Activated naive CD8-positive, alpha-beta T cell treated with anti-CD3 and anti-CD28 coated beads, Interleukin-2, amount 50 U/mL, for 24 hours (primary cell): ENCODE measurements around the gene TFAP2A.

Experiments
- ATAC-seq: fragments of 150-1000 bp; cut with Tn5 transposase; one replicate; pipeline ENCODE4 v1.10.0; 2021
- DNase-seq: peaks from one replicate; pipeline ENCODE4 v3.0.0; 2021
- H3K27ac Mint-ChIP-seq: one replicate; pipeline ENCODE4 v1.8.0; 2021; ENCODE audit warnings: mild to moderate bottlenecking, mixed read lengths
- H3K27me3 Mint-ChIP-seq: one replicate; pipeline ENCODE4 v1.8.0; 2021; ENCODE audit warnings: mixed read lengths
- H3K36me3 Mint-ChIP-seq: one replicate; pipeline ENCODE4 v1.8.0; 2021; ENCODE audit warnings: low read depth, mixed read lengths
- H3K4me1 Mint-ChIP-seq: one replicate; pipeline ENCODE4 v1.8.0; 2021; ENCODE audit warnings: mixed read lengths
- H3K4me3 Mint-ChIP-seq: one replicate; pipeline ENCODE4 v1.8.0; 2021; ENCODE audit warnings: mild to moderate bottlenecking, moderate library complexity, mixed read lengths
- H3K9me3 Mint-ChIP-seq: one replicate; pipeline ENCODE4 v1.8.0; 2021; ENCODE audit warnings: mixed read lengths

The TFAP2A gene

DNA sequence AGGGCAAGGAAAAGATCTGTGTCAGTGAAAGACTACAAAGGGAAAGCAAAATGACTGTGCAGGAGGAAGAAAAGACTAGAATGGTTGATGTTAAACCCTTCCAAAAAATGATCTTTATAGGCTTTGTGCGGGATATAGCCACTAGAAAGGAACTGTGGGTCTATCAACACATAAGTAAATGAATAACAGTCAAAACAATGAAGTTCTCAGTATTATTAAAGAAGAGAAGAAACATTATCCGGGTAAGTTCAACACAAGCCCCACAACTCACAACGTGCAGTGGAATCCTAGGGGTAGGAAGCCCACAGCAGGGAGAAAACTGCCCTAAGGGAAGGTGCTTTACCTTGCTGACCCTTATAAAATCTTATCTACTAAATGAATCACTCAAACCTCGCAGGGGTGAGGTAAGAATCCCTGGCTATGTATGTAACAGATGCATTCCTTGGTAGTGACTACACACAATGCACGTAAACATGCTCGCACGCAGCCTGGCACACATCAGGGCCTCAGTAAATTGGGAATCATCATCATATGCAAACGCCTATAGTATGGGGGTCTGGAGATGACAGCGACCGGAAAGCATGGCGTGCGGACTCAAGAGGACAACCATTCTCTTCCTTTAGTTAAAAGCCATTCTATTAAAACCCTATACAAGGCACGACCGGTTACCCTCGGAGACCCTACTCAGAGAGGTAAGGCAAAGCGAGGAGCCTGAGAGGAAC, 11.3 kb downstream of the TFAP2A start:
- peak overlapping the region; percentile 75 for H3K4me3 Mint-ChIP-seq
- ATAC-seq (peak; percentile 6), DNase-seq (no peak)
- peaks cover 10% of the 10 kb centered on the region for H3K36me3 Mint-ChIP-seq
- H3K4me1 Mint-ChIP-seq: peaks cover 16% of the 10 kb centered on the region
- peaks cover 43% of the 10 kb centered on the region for H3K9me3 Mint-ChIP-seq
- peak overlapping the region; percentile 66 for H3K27ac Mint-ChIP-seq
- peaks cover 79% of the 10 kb centered on the region for H3K27me3 Mint-ChIP-seq

DNA sequence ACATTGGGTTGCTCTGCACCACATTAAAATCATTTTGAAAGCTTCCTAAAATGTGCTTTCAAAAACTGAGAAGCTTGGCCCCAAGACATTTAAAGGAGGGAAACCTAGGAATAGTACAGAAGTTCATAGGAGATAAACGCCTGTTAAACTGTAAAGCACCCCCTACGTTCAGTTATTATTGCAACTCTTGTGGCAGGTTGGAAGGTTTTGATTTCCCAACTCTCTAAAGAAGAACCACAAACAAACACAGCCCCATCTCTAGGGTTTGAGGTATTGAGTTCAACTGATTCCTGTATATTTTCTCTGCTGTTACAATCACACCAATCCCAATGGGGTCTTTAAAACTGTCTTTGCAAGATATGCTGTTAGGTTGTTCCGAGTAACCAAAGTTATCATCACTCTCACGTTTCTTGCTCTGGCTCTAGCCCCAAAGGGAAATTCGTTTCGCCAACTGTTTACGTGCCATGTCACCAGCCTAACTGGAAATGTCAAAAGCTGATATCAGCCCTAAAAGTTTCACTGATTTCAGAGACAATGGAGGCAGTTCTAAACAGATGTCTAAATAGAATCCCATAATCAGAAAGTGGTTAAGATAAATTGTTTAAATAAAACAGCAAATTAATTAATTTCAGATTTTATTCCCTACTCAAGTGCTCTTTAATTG, 12.1 kb downstream of the TFAP2A start:
- ATAC-seq (no peak), DNase-seq (no peak)
- H3K27me3 Mint-ChIP-seq: peaks cover 80% of the 10 kb centered on the region
- H3K36me3 Mint-ChIP-seq: peaks cover 10% of the 10 kb centered on the region
- peaks cover 42% of the 10 kb centered on the region for H3K9me3 Mint-ChIP-seq
- H3K4me1 Mint-ChIP-seq: peaks cover 16% of the 10 kb centered on the region
- peak overlapping the region; percentile 75 for H3K4me3 Mint-ChIP-seq
- no peak overlapping the region for H3K27ac Mint-ChIP-seq

DNA sequence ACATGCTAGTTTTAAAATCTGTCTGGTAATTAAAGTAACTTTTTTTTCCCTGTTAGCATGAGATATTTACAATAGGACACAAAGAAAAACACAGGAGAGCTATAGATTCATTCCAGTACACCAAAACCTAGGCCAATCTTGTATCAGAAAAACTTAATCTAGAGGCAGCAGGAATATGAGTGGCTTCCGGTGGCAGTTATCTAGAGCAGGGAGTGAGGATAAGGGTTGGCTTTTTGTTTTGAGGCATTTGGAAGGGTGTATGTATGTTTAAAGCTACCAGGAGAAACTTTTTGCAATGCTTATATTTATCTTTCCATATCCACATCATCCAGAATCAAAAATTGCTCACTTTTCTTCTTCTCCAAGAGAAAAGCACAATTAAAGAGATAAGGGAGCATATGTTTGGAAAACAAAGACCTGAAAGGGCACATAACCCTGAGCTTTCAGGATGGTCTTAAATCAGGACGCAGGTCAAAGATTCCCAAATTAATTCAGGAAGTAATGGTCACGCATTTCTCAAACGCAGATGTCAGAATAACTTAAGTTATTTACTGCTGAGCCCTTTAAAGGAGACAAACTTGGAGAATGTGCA, 13.1 kb downstream of the TFAP2A start:
- Mint-ChIP-seq H3K27me3 (peaks cover 80% of the 10 kb centered on the region), H3K9me3 (peaks cover 38% of the 10 kb centered on the region), H3K27ac (no peak overlapping the region), H3K4me3 (no peak overlapping the region), H3K36me3 (peaks cover 10% of the 10 kb centered on the region), H3K4me1 (peaks cover 16% of the 10 kb centered on the region)
- no peak for DNase-seq
- ATAC-seq: no peak

DNA sequence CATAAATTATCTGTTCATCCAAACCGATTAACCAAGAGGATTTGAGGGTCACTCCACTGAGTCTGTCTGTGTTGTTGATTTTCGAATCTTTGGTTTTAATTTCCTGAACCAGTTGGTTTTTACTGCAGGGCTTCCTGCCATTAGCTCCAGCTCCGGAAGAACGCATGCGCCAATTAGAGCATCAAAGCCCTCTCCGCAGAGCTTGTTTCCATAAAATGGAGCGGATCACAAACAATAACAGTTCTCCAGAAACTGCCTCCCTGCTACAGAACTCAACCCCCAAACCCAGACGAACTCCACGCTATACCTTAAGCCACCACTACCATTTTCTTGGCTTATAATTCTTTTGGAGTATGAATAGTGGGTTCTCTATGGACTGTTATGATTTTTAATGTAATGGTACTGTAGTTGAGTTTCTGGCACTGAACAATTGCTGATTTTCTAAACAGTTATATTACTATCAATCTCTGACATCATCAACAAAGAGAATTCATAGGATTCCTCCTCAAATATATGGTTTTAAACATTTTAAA, 13.8 kb downstream of the TFAP2A start:
- Mint-ChIP-seq H3K27me3 (peaks cover 80% of the 10 kb centered on the region), H3K4me3 (no peak overlapping the region), H3K9me3 (peaks cover 36% of the 10 kb centered on the region), H3K4me1 (peaks cover 16% of the 10 kb centered on the region), H3K36me3 (peaks cover 10% of the 10 kb centered on the region), H3K27ac (no peak overlapping the region)
- ATAC-seq: no peak
- DNase-seq: no peak

DNA sequence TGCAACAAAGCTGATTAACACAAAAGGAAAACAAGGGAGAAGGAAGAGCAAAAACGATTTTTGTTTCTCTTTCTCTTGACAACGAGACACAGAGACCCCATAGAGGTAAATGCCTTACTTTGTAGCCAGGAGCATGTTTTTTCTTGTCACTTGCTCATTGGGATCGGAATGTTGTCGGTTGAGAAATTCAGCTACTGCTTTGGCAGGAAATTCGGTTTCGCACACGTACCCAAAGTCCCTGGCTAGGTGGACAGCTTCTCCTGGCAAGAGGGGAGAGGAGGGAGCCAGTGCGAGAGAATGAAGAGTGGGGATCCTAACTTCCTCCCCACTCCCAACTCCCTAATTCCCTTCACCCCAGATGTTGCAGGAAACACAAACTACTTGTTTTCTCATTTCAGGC, 14.5 kb downstream of the TFAP2A start:
- no peak for ATAC-seq
- peaks cover 34% of the 10 kb centered on the region for H3K9me3 Mint-ChIP-seq

DNA sequence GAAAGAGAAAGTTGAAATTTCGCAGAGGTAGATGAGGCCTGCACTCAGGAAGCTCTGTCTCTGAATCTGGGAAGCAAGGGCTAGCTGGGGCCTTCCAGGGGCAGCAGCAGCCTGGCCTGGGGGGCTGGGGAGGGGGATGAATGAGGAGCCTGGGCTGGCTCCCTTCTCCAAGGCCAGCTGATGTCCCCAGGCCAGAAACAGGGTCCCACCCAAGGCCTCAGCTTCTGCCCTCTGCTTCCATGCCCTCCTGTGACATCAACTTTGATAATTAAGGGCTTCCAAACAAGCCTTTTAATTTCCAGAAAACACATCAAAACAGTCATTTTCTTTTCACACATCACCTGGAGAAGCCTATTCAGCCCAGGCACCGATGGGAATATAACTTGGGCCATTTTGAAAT, 15.4 kb downstream of the TFAP2A start:
- Mint-ChIP-seq H3K27ac (no peak overlapping the region), H3K36me3 (peaks cover 6% of the 10 kb centered on the region), H3K4me3 (no peak overlapping the region), H3K27me3 (peaks cover 83% of the 10 kb centered on the region), H3K9me3 (peaks cover 32% of the 10 kb centered on the region), H3K4me1 (peaks cover 11% of the 10 kb centered on the region)
- ATAC-seq: no peak
- DNase-seq: no peak

More for the DNA sequence above, 14.5 kb downstream of the TFAP2A start:
- DNase-seq: no peak
- Mint-ChIP-seq H3K4me3 (no peak overlapping the region), H3K27me3 (peaks cover 80% of the 10 kb centered on the region), H3K4me1 (peaks cover 16% of the 10 kb centered on the region), H3K27ac (no peak overlapping the region), H3K36me3 (peaks cover 7% of the 10 kb centered on the region)

DNA sequence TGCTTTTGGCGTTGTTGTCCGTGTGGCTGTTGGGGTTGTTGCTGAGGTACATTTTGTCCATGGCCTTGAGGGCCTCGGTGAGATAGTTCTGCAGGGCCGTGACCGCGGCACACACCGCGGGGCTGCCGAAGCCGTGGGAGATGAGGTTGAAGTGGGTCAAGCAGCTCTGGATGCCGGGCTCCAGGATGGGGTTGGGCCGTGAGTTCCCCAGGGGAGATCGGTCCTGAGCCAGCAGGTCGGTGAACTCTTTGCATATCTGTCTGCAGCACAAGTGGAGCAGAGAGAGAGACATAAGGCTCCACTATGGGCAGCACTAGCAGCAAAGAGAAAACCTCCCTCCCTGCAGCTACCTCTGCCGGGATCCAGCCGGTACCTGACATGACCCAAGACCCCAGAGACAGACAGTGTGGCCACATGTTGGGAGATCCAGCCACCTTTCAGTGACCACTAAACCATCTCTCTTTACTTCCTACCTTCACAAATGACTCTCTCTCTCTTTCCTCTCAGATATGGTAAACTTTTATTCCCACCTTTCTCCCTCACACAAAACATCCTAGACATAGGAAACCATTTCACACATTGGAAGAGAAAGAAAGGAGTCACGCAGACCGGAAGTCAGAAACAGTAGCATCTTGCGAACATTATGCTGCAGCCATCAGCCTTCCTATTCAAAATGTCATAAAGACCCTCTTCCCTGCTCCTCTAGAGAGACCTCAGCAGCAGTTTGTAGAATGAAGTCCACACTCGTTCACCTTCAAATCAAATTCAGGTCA, 16.2 kb downstream of the TFAP2A start:
- DNase-seq (no peak), ATAC-seq (no peak)
- peaks cover 89% of the 10 kb centered on the region for H3K27me3 Mint-ChIP-seq
- H3K9me3 Mint-ChIP-seq: peaks cover 39% of the 10 kb centered on the region
- H3K4me3 Mint-ChIP-seq: no peak overlapping the region
- peaks cover 6% of the 10 kb centered on the region for H3K4me1 Mint-ChIP-seq
- peaks cover 5% of the 10 kb centered on the region for H3K36me3 Mint-ChIP-seq
- H3K27ac Mint-ChIP-seq: no peak overlapping the region

DNA sequence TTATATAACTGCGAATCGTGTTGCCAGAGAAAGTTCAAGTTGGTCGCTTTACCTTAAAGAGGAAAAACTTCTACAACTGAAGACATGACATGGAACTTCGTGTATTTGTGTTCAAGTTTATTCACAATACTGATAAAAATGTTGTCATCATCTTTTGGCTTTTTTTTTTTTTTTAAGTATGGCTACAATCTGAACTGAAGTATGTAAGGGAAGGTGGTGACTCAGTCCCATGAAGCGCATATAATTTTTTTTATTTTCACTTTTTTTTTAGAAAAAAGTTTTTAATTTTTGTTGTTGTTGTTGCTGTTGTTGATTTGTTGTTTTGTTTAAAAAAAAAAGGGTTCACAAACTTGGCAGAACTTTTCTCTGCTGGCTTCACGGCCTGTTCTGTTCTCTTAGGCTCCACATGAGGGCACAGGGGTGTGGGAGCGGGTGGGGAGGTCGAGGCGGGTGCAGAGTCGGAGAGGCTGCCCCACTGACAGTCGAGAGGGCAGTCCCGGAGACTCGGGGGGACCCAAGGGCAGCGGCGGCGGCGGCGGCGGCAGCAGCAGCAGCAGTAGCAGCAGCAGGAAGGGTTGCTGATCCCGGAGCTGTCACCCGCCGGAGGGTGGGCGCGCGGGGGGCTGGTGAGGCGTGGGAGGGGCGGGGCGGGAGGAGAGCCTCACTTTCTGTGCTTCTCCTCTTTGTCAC, 17.0 kb downstream of the TFAP2A start:
- peaks cover 39% of the 10 kb centered on the region for H3K9me3 Mint-ChIP-seq
- peaks cover 89% of the 10 kb centered on the region for H3K27me3 Mint-ChIP-seq
- no peak overlapping the region for H3K27ac Mint-ChIP-seq
- peaks cover 5% of the 10 kb centered on the region for H3K36me3 Mint-ChIP-seq
- DNase-seq (no peak), ATAC-seq (no peak)
- H3K4me1 Mint-ChIP-seq: no peaks in the 10 kb centered on the region
- H3K4me3 Mint-ChIP-seq: no peak overlapping the region

DNA sequence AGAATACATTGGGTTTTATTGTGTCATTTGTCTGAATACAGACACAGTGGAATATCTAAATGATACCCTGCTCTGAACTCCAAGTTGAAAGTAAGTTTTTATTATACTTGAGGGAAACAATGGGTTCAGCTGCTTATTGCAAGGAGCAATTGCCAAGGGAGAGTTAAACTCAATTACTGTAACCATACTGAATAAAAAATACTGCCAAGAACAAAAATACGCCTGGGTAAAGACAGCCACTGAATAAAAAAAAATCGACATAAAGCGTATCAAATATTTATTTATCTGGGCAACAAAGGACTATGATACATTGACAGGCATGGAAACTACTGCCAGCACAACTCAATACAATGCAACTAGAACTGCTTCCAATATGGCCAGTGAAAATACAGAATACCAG, 18.1 kb downstream of the TFAP2A start:
- Mint-ChIP-seq H3K27me3 (peaks cover 90% of the 10 kb centered on the region), H3K36me3 (peaks cover 10% of the 10 kb centered on the region), H3K27ac (no peak overlapping the region), H3K4me1 (no peaks in the 10 kb centered on the region), H3K9me3 (peaks cover 36% of the 10 kb centered on the region), H3K4me3 (no peak overlapping the region)
- DNase-seq: no peak
- ATAC-seq: no peak

DNA sequence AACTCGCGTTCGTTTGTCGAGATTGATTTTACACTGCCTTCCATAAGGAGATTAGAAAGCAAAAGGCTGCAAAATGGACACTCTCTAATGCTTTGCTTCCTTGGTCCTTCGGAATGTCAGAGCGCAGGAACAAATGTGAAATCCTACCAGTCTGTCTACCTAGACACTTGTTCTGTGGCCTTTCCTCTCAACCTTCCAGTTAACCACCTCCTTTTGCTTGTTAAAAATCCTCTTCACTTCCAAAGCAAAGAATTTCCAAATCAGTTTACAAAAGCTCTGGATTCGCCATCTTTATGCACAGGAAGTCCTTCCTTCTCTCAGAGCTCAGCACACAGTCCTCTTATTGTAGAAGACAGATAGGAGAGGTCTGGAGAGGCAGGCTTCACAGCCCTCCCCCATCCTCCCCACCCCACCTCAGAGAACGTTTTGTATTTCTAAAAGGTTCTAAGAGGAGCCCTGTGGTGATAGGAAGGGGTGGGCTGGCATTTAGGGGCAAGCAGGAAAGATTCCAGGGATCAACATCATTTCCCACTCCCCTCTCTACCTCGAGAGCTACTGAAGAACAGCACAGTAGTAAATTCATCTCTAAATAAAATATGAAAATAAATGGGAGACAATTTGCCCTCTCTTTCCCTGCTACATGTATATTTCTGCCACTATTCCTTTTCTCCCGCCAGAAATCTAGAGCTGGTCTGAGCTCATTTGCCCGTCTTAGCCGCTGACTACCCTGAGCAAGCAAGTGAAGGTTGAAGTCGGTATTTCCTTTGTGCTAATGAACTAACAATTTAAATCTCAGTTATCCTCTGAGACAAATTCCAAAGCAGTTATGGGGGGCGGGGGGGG, 18.9 kb downstream of the TFAP2A start:
- H3K9me3 Mint-ChIP-seq: peaks cover 32% of the 10 kb centered on the region
- no peak overlapping the region for H3K27ac Mint-ChIP-seq
- no peaks in the 10 kb centered on the region for H3K4me1 Mint-ChIP-seq
- peaks cover 14% of the 10 kb centered on the region for H3K36me3 Mint-ChIP-seq
- H3K4me3 Mint-ChIP-seq: no peak overlapping the region
- peaks cover 93% of the 10 kb centered on the region for H3K27me3 Mint-ChIP-seq
- ATAC-seq (no peak), DNase-seq (no peak)

DNA sequence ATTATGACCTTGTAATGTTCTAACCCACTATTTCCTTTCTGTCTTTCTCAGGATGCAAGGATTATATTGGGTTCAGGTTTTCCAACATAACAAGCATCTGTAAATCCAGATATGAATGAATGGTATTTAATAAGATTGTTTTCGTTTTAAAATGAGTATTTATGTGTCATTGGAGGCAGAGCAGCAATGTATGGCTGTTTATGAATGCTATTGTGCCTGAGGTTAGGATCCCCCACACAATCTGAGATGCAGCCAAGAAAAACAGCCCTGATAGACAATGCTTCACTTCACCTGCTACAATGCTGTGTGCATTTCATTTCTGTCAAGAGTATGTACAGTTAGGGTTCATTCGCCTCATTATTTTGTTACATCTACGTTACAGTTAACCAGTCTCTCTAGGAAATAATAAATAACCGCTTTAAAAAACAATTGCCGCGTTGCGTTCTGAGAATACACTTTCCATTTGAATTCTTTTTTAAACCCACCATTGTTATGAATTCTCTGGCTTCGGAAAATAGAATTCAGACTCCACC, 19.6 kb downstream of the TFAP2A start:
- Mint-ChIP-seq H3K9me3 (peaks cover 28% of the 10 kb centered on the region), H3K27me3 (peaks cover 92% of the 10 kb centered on the region), H3K4me3 (no peak overlapping the region), H3K4me1 (no peaks in the 10 kb centered on the region), H3K27ac (no peak overlapping the region), H3K36me3 (peaks cover 16% of the 10 kb centered on the region)
- DNase-seq (no peak), ATAC-seq (no peak)

DNA sequence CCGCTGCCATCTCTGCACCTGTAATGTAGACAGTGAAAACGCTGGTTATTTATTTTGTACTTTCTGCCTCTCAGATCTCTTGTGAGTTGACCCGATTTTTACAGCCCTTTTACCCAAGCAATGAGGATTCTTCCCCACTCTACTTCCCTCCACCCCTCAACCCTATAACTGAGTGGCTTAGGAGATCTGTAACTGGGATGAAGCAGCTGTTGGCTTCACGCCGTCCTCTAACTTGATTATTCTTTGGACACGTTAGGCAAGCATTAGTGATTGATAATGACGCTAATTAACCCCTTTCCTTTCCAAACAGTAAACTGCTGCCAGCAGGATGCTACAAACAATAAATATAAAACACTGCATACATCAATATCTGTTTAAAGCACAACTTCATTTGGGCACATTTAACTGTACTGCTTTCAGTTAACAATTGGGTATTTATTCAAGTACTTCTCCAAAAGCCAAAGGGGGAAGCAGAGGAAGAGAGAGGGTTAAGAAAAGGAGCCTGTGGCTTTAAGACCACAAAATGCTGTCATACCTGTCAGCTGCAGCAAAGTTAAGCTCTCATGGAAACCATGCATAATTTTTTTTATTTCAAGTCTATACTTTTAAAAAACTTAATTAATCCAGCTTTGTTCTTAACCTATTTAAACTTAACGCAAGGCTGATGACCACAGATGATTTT, 21.2 kb downstream of the TFAP2A start:
- H3K27ac Mint-ChIP-seq: no peak overlapping the region
- ATAC-seq (no peak), DNase-seq (no peak)
- peaks cover 2% of the 10 kb centered on the region for H3K4me1 Mint-ChIP-seq
- H3K27me3 Mint-ChIP-seq: peaks cover 92% of the 10 kb centered on the region
- peaks cover 21% of the 10 kb centered on the region for H3K36me3 Mint-ChIP-seq
- H3K9me3 Mint-ChIP-seq: peaks cover 30% of the 10 kb centered on the region
- H3K4me3 Mint-ChIP-seq: no peak overlapping the region

DNA sequence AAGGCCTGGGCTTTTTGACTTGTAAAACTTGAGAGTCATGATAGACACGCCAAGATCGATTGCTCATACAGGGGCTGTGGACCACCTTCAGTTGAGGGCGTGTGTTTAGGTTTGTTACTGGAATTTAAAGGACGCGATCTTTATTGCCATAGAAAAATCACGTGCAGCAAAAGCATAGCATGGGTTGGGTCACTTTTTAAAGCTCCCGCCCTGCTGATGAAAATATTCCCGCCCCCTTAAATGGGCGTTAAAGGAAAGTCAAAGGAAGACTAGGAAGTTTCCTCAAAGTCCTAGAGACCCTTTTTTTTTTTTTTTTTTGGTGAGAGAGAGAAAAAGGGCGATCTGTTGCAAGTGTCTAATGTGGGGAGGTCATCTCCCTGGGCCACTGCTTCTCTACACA, 23.1 kb downstream of the TFAP2A start:
- Mint-ChIP-seq H3K4me1 (peaks cover 2% of the 10 kb centered on the region), H3K4me3 (no peak overlapping the region), H3K27me3 (peaks cover 92% of the 10 kb centered on the region), H3K27ac (no peak overlapping the region), H3K9me3 (peaks cover 31% of the 10 kb centered on the region), H3K36me3 (peaks cover 21% of the 10 kb centered on the region)
- no peak for ATAC-seq
- DNase-seq: no peak
